ENCODE data around the gene PNN.

DNA sequence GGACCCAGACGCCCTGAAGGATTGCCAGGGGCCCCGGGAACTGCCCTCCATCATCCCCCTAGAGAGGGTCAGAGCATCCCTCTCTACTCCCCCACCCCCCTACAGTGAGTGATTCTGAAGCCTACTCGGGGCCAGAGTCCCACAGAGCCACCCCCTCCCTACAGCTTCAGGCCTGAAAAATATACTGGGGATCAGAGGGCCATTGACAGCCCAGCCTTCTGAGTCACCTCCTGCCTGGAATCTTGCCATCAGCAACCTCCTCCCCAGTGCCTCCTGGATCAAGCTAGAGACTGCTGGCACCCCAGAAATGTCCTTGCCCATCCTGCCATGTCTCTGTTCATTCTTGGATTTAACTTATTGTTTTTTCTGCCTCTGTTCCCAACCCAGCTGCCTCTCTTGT lies 37.0 kb downstream of the PNN start:
- TF ChIP-seq, protein P1, sequence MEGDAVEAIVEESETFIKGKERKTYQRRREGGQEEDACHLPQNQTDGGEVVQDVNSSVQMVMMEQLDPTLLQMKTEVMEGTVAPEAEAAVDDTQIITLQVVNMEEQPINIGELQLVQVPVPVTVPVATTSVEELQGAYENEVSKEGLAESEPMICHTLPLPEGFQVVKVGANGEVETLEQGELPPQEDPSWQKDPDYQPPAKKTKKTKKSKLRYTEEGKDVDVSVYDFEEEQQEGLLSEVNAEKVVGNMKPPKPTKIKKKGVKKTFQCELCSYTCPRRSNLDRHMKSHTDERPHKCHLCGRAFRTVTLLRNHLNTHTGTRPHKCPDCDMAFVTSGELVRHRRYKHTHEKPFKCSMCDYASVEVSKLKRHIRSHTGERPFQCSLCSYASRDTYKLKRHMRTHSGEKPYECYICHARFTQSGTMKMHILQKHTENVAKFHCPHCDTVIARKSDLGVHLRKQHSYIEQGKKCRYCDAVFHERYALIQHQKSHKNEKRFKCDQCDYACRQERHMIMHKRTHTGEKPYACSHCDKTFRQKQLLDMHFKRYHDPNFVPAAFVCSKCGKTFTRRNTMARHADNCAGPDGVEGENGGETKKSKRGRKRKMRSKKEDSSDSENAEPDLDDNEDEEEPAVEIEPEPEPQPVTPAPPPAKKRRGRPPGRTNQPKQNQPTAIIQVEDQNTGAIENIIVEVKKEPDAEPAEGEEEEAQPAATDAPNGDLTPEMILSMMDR (optimal IDR thresholded peaks at IDR 0.05 in 1 of 3, IDR thresholded peaks at IDR 0.05 in 1 of 3, conservative IDR thresholded peaks at IDR 0.05 in 1 of 3; ENCODE audit: extremely low read depth in 1 of 3, insufficient read depth in 2 of 3, low read length in 3 of 3) = no peak
- TF ChIP-seq EZH2 (IDR thresholded peaks at IDR 0.05; ENCODE audit: low read length) = no peak

Measured in keratinocyte (primary cell).